ENCODE measurements around the gene TLE3.

GRCh38 chr15:70055601-70056051 lies 42.1 kb downstream of the TLE3 start:
- TF ChIP-seq POLR2A (IDR thresholded peaks at IDR 0.05) (no peak), POLR2AphosphoS5 (IDR thresholded peaks at IDR 0.05) (no peak)
- TF ChIP-seq, protein P1, sequence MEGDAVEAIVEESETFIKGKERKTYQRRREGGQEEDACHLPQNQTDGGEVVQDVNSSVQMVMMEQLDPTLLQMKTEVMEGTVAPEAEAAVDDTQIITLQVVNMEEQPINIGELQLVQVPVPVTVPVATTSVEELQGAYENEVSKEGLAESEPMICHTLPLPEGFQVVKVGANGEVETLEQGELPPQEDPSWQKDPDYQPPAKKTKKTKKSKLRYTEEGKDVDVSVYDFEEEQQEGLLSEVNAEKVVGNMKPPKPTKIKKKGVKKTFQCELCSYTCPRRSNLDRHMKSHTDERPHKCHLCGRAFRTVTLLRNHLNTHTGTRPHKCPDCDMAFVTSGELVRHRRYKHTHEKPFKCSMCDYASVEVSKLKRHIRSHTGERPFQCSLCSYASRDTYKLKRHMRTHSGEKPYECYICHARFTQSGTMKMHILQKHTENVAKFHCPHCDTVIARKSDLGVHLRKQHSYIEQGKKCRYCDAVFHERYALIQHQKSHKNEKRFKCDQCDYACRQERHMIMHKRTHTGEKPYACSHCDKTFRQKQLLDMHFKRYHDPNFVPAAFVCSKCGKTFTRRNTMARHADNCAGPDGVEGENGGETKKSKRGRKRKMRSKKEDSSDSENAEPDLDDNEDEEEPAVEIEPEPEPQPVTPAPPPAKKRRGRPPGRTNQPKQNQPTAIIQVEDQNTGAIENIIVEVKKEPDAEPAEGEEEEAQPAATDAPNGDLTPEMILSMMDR (IDR thresholded peaks at IDR 0.05), result no peak
